ENCODE measurements around the gene ST6GALNAC3.
"Not testable (repeated sequence)": the region's sequence is repeated elsewhere in the genome, so short reads cannot be mapped to it uniquely, and the experiment has no call there.

The ST6GALNAC3 gene

GRCh38 chr1:76075188-76075489 is 593 bp downstream of the ST6GALNAC3 start:
- DNase-seq (ENCODE audit: low read depth) = no peak

- DNase-seq (ENCODE audit: low read depth) = no peak
Measured at GRCh38 chr1:76075877-76076276, 1.3 kb downstream of the ST6GALNAC3 start.

GRCh38 chr1:76079475-76080227 is 5.1 kb downstream of the ST6GALNAC3 start:
- no peak for DNase-seq (ENCODE audit: low read depth)

DNA sequence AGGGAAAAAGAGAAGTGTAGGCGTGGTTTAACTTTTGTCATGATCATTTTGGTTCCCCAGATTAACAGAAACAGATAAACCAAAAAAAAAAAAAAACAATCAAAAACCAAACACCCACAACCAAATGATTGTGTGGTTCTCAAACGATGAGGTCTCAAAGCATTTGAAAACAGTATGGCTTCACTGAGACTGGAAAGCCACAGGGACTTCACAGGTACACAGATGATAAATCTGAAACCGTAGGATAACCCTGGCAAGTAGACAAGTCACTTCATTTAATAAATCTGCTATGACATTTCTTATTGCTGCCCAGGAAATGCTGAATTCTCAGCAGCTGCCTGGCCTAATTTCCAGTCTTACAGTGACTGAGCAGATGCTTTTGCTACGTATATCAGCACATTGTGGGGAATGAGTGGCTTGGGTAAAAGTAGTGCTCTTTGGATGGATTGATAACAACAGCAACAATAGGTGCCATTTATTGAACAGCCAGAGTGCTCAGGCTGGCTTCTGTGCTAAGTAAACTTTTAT is 6.1 kb downstream of the ST6GALNAC3 start:
- DNase-seq (ENCODE audit: low read depth) = no peak

GRCh38 chr1:76082062-76082461 is 7.5 kb downstream of the ST6GALNAC3 start:
- DNase-seq (ENCODE audit: low read depth) = no peak

- DNase-seq (ENCODE audit: low read depth) = no peak
Measured at GRCh38 chr1:76083189-76083588, 8.6 kb downstream of the ST6GALNAC3 start.

GRCh38 chr1:76084029-76084627 is 9.6 kb downstream of the ST6GALNAC3 start:
- DNase-seq (ENCODE audit: low read depth) = no peak

GRCh38 chr1:76084685-76085084 is 10.1 kb downstream of the ST6GALNAC3 start:
- no peak for DNase-seq (ENCODE audit: low read depth)

DNA sequence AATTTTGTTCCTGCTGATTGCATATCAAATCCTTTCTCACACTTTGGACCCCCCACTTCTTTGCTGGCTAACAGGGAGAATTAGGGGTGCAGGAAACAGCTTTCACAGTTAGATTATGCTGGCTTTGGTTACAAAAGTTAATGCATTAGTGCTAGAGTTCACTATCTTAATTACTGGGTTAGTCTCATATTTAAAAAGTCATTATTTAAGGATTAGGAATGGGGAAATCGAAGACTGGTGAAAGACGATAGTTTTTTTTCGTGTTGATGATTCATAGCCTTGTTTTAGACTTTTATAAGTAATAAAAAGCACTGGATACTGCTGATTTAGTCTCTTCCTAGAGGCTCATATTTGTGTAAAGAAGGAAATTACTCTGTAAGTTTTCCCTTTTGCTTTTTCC is 11.6 kb downstream of the ST6GALNAC3 start:
- DNase-seq (ENCODE audit: low read depth) = no peak

GRCh38 chr1:76086597-76086996 is 12.1 kb downstream of the ST6GALNAC3 start:
- DNase-seq (ENCODE audit: low read depth) = no peak

DNA sequence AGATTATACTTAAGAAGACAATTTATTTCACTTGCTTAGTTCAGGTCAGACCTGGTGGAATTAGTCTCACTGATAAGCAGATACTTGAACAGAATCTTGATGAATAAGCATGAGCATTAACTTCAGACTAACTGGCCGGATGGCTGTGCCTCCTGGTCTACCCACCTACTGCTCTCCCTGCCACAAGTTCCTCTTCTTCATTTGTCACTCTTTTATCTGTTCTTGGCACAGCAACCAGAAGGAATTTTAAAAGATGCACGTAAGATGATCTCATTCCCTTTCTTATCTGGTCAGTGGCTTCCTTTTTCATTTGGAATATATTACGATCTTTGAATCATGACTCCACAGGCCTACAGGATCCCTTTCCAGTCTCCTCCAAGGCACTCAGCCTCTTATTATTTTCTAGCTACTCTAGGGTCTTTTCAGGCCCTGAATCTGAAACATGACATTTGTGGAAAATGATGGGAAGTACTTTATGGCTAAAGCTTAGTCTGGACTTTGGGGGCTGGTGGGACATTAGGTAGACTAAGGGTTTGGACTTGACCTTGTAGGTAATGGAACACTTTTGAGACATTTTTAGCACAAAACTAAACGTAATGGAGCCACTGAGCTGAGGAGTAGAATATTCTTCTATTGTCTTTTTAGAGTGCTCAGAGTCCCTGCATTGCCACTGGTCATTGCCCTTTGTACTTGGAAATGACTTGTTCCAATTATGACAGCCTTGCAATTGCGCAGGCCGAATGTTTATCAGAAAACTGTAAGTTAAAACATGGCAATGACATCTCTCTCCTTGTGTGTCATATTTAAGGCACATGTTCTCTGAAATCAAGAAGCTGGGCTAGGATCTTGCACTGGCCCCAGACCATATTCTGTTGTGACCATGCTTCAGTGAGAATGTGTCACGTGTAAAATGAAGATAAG is 16.0 kb downstream of the ST6GALNAC3 start:
- DNase-seq (ENCODE audit: low read depth) = no peak

GRCh38 chr1:76092812-76093211 is 18.3 kb downstream of the ST6GALNAC3 start:
- no peak for DNase-seq (ENCODE audit: low read depth)

- no peak for DNase-seq (ENCODE audit: low read depth)
Measured at GRCh38 chr1:76093522-76094312, 19.2 kb downstream of the ST6GALNAC3 start.

- no peak for DNase-seq (ENCODE audit: low read depth)
Measured at GRCh38 chr1:76095802-76096201, 21.3 kb downstream of the ST6GALNAC3 start.

- DNase-seq (ENCODE audit: low read depth) = not testable (repeated sequence)
Measured at GRCh38 chr1:76097064-76097463, 22.5 kb downstream of the ST6GALNAC3 start.

- DNase-seq (ENCODE audit: low read depth) = no peak
Measured at GRCh38 chr1:76098845-76099244, 24.3 kb downstream of the ST6GALNAC3 start.

GRCh38 chr1:76101548-76101947 is 27.0 kb downstream of the ST6GALNAC3 start:
- DNase-seq (ENCODE audit: low read depth) = no peak

DNA sequence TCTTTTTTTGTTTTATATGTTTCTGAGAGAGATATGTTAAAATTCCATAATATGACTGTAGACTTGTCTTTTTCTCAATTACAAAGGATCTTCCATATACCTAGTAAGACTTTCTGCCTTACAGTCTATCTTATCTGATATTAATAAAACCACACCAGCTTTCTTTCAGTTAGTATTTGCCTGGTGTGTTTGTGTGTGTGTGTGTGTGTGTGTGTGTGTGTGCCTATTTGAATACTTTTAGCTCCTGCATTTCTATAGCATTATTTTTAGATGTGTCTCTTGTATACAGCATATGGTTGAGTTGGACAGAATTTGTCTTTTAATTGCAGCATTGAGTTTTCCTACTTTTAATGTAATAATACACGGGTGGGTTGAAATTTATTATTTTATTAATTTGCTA is 27.5 kb downstream of the ST6GALNAC3 start:
- DNase-seq (ENCODE audit: low read depth) = no peak

- DNase-seq (ENCODE audit: low read depth) = no peak
Measured at GRCh38 chr1:76103034-76103433, 28.5 kb downstream of the ST6GALNAC3 start.

DNA sequence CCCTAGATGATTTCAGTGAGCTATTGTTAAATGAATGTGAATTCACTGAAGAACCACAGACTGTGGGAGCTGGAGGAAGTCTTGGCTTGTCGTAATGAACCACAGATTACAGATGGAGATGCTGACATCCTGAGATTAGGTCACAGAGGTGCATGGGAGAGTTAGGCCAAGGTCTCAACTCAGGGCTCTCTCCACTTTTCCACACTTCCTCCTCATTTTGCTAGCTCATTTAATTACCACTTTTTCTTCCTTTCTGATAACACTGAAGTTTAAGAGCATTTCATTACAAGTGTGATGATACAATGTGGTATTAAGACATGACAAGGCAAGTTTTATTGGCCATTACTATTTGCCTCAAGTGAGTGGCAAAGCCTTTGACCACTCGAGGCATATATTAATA is 30.8 kb downstream of the ST6GALNAC3 start:
- no peak for DNase-seq (ENCODE audit: low read depth)

DNA sequence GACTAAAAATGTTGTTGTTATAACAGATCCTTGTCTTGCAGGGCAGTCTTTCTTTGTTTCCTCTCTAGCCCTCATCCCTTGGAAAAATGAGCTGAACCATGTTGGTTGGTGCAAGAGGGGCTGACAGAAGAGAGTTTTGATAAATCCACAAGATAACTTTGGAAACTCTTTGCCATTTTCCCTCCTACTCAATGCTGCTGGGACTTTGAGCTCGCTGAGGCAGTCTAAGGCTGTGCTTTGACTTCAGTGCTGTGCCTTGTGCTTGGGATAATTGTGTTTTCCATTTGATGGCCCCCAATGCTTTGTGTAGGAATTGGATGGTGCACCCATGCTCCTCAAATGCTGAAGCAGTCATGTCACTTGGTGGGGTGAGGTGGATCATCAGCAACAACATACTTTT is 31.7 kb downstream of the ST6GALNAC3 start:
- no peak for DNase-seq (ENCODE audit: low read depth)

DNA sequence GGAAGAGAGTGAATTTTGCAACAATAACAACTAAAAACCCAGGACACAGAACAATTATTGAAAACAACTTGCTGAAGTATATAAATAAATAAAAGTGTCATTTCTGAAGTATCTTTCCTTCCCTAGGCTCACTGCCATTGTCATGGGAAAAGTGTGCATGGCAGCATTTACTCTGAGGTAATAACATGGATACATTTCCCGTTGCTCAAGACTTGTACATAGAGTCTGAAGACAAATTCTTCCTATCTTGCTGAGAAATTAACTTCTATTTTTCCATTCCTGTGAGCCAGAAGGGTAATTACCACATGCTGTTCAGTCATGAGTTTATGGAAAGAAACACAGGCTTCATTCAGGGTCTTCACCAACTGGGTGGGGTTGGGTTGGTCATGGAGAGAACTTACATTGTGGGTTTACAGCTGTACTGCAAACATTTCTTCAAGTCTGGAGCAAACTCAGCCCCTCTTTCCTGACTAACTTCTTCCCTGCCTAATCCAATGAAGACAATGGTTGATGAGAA is 32.2 kb downstream of the ST6GALNAC3 start:
- DNase-seq (ENCODE audit: low read depth) = no peak

Measured in HS-27A (cell line).